ENCODE measurements around the gene ACOT13. TPM values are rescaled to one million over a fixed set of nuclear protein-coding genes. Genes with fewer than 3 reads are reported as not detected.
"Not testable (repeated sequence)": the region's sequence is repeated elsewhere in the genome, so short reads cannot be mapped to it uniquely, and the experiment has no call there.

ACOT13 gene
- polyA plus RNA-seq (ENCODE audit: insufficient read length in 10 of 10), result 10 to 100 TPM; 14.4 to 20.0 (median 16.5) TPM
- long read RNA-seq, donor 1, full-length matches to known transcripts, result 16 of 97 reads
- long read RNA-seq, donor 1, partial matches to known transcripts, result 21 of 97 reads
- long read RNA-seq, donor 1, other reads (novel, unspliced or antisense), result 60 of 97 reads
- long read RNA-seq, donor 2, full-length matches to known transcripts, result 10 of 10 reads
- long read RNA-seq, donor 2, partial matches to known transcripts, result 0 of 10 reads
- long read RNA-seq, donor 2, other reads (novel, unspliced or antisense), result 0 of 10 reads
- long read RNA-seq, donor 3, result 0 reads
- long read RNA-seq, donor 4, full-length matches to known transcripts, result 9 of 9 reads
- long read RNA-seq, donor 4, partial matches to known transcripts, result 0 of 9 reads
- long read RNA-seq, donor 4, other reads (novel, unspliced or antisense), result 0 of 9 reads
- long read RNA-seq, donor 5, full-length matches to known transcripts, result 25 of 25 reads
- long read RNA-seq, donor 5, partial matches to known transcripts, result 0 of 25 reads
- long read RNA-seq, donor 5, other reads (novel, unspliced or antisense), result 0 of 25 reads
- long read RNA-seq, donor 6, full-length matches to known transcripts, result 17 of 17 reads
- long read RNA-seq, donor 6, partial matches to known transcripts, result 0 of 17 reads
- long read RNA-seq, donor 6, other reads (novel, unspliced or antisense), result 0 of 17 reads
- long read RNA-seq, donor 7, full-length matches to known transcripts, result 11 of 11 reads
- long read RNA-seq, donor 7, partial matches to known transcripts, result 0 of 11 reads
- long read RNA-seq, donor 7, other reads (novel, unspliced or antisense), result 0 of 11 reads
- long read RNA-seq, donor 8, full-length matches to known transcripts, result 14 of 21 reads
- long read RNA-seq, donor 8, partial matches to known transcripts, result 7 of 21 reads
- long read RNA-seq, donor 8, other reads (novel, unspliced or antisense), result 0 of 21 reads
- long read RNA-seq, donor 9, full-length matches to known transcripts, result 5 of 5 reads
- long read RNA-seq, donor 9, partial matches to known transcripts, result 0 of 5 reads
- long read RNA-seq, donor 9, other reads (novel, unspliced or antisense), result 0 of 5 reads

DNA sequence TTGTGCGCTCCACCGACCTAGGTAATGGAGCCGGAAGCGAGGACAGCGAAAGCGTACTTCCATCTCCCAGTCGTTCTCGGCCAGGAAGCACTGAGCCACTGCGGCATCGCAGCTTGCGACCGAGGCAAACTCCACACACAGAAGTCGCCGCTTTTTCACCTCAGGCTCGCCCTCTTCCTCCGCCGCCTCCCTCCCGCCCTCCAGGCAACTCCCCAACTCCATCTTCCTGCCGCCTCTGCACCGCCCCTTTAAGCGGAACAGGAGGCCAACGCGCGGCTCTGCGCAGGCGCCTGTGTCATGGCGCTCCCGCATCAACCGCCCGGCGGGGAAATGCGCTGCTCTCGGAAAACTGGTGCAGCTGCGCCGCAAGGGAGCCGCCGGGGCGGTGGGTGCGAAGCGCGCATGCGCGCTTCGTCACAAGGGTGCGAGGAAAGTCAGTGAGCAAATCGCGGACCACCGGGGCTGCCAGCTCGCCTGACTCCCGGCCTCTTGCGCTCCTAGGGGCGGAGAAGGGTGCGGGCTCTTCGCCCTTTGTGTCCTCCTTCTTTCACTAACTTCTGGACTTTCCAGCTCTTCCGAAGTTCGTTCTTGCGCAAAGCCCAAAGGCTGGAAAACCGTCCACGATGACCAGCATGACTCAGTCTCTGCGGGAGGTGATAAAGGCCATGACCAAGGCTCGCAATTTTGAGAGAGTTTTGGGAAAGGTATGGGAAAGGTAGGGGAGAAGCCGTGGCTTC lies at the start of gene ACOT13, which contains the start of gene TDP2:
Gene ACOT13 (plus strand): TSS at position 437 of the 737 bp plus-strand sequence. CDS start 187 bp downstream, at position 624.
Gene TDP2 (minus strand): TSS at position 259 of the 737 bp plus-strand sequence. CDS start 37 bp downstream, at position 222.
- peak; percentile 98 to 100 (median 99) for DNase-seq

DNA sequence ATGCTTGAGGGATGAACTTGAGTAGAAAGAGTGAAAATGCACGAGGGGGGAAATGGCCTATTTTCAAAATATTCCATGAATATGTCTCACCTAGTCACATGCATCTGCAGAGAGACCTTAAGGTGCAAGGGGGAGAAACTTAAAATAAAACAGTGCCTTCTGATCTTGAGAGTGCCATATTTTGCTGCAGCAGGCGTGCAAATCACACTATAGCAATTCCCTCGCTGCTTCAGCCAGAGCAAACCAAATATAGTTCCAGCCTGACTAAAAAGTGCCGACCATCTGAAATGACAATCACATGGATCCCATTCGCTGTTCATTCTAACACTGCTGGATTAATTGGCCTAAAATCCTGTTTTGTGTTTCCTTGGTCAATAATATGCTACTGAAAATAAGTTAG lies 47.2 kb upstream of the ACOT13 start:
- DNase-seq, result no peak

- DNase-seq, result no peak
Measured at GRCh38 chr6:24620637-24621036, 46.2 kb upstream of the ACOT13 start.

DNA sequence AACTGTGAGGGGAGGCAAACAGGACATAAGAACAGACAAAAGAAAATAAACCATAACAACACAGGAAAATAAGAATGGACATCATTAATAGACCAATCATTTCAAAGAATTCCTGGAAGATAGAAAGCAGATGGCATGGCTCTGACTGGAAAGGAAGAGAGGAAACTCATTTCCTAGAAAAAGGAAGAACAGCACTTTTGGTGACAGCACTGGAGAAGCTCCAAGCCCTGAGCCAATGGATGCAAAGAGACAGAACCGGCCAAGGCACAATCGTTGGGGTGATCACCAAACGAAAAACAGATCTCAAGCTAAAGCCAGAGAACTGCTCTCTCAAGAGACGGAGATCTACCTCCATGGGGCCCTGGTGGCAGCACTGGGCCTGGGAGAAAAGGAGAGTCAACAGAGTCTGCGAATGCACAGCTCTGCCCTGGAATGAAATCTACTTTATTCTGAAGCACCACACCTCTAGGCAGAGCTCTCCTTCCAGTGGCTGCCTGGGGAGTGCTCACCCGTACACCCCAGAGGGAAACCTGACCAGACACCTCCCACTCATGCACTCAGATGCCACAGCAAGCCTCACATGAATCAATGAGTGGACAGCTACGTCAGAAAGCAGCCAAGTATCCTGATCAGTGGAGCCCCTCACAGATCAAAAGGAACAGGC lies 45.1 kb upstream of the ACOT13 start:
- DNase-seq, result no peak

- DNase-seq, result no peak
Measured at GRCh38 chr6:24630856-24631505, 35.9 kb upstream of the ACOT13 start.

- no peak for DNase-seq
Measured at GRCh38 chr6:24631671-24632070, 35.2 kb upstream of the ACOT13 start.

DNA sequence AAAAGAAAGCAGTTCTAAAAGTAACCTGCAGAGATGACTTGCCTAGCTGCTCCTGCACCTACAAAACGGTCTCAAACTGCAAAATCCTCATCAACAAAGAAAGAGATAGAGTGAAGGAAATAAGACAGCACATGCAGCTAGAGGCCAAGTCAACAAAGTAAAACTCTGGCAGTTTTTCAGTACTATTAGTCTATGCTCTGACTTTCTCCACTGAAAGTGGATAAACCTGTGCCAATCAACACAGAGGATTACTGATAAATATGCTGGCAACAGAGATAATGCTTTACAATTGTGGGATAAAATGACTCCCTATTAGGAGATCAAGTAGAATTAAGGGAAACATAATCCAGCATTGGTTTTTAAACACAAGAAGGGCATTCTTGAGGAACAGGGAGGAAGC lies 34.3 kb upstream of the ACOT13 start:
- DNase-seq, result no peak

DNA sequence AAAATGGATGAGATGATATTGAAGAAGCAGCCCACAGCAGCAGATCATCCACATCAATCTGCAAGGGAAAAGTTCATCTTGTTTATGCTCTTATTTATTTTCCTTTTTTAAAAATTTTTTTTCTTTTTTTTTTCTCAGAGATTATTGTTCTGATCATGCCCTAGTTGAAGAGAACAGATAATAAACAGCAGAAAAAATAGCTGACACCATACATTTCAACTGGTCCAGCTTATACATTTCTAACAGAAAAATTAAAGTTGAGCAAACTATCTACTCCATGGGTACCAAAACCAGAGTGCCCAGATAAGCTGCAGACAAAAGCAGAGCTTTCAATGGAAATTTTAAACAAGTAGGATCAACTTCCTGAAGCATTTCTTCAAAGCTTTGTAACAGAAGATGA lies 30.2 kb upstream of the ACOT13 start:
- DNase-seq, result no peak

DNA sequence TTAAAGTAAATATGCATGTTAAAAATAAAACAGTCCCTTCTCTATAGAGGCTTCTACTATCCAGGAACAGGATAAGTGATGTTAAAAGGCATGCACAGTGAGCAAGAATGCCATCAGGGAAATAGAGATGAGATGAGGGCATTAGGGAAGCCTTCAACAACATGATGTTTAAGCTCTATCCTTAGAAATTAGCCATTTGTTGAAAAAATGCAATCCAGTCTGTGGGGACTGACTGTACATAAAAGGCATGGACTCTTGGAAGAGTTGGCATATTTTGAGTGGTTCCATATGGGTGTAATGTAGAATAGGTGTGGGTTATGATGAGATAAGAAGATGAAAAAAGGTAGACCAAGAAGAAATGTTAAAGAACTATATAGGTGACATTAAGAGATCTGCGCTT lies 26.7 kb upstream of the ACOT13 start:
- DNase-seq, result no peak

DNA sequence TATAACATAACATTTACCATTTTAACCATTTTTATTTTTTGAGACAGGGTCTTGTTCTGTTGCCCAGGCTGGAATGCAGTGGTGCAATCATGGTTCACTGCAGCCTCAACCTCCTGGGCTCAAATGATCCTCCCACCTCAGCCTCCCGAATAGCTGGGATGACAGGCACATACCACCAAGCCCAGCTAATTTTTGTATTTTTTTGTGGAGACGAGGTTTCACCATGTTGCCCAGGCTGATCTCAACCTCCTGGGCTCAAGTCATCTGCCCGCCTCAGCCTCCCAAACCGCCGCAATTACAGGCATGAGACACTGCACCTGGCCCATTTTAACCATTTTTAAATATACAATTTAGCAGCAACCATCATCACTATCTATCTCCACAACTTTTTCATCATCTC lies 26.2 kb upstream of the ACOT13 start:
- not testable (repeated sequence) for DNase-seq

DNA sequence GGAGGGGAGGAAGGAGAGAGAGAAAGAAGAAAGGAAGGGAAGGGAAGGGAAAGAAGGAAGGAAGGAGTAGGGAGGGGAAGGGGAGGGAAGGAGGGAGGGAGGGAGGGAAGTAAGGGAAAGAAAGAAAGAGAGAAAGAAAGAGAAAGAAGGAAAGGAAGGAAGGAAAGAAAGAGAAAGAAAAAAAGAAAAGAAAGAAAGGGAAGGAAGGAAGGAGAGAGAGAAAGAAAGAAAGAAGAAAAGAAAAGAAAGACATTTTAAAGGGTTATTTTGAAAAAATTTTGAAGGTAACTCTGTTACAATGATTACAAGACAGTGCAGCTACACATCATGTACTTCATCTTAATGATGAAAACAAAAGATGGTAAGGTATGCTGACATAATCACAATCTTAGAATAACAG lies 24.8 kb upstream of the ACOT13 start:
- DNase-seq, result no peak

- DNase-seq, result no peak
Measured at GRCh38 chr6:24643920-24644319, 23.0 kb upstream of the ACOT13 start.

GRCh38 chr6:24644377-24644776 lies 22.5 kb upstream of the ACOT13 start:
- no peak for DNase-seq

GRCh38 chr6:24646771-24647170 lies 20.1 kb upstream of the ACOT13 start:
- no peak for DNase-seq

GRCh38 chr6:24648276-24648675 lies 18.6 kb upstream of the ACOT13 start:
- DNase-seq, result no peak

DNA sequence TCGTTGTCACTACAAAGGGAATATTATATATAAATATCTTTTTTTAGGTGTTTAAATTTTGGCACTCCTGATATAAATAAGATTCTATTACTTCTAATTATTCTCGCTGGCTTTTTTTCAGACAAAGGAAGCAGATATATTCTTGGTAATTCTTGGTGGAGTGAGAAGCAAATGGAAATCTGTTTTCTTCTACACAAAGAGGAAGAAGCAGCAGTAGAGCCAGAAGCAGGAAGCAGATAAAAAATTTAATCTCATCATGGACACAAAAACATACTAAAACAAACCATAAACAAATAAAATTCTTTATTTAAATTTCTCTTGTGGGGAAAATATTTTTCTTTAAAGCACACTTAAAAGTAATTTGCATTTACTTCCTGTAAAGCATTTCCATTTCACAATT lies 17.2 kb upstream of the ACOT13 start:
- DNase-seq, result no peak

- no peak for DNase-seq
Measured at GRCh38 chr6:24650365-24650764, 16.5 kb upstream of the ACOT13 start.

- DNase-seq, result no peak
Measured at GRCh38 chr6:24655215-24655614, 11.7 kb upstream of the ACOT13 start.

DNA sequence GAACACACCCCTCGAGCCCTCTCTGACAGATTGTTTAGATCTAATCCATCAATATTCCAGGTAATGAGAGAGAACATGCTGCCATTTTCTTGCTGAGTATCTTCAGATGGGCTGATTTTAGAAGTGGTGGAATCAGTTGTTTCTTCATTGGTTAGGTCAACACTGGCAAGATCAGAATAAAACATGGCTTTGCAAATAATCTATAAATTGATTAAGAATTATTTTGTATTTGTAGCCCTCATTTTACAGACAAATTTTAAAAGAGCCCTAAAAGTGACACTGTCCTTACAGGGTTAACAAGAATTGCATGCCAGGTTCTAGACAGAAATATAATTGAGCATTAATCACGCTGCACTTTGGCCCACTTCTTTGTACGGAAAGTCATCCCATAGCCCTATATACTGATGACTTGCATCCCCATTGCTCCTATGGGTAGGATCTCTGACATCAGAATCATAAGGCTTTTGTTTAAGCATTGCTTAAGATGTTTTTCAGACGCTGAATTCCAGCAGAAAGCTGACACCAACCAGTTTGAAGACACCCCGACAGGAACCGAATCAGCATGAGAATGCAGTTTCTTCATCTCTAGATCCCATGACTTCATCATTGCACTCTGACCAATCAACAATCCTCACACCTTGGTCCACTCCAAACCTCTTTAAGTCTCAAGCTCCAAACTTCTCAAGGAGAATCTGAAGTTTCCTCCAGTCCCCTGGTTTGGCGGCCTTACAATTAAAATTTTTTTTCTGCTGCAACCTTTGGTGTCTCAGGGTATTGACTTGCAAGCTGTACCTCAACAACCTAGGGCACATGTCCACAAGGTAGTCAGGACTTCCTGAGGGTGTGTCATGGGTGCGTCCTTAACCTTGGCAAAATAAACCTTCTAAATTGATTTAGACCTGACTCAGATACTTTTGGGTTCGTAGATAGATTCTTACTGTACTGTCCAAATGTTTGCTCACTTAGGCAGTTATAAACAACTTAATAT lies 8.0 kb upstream of the ACOT13 start:
- no peak for DNase-seq

Data from muscle of back (tissue), 13 donors.